T-helper 1 cell treated with Interleukin-12 subunit alpha and Interleukin-12 subunit beta and Interleukin-4 antibody, amounts not matched to agents 30 μg/mL and 1 μg/mL, for 36 hours (primary cell): ENCODE results near the gene RARB.

Experiments used
- H3K27ac Mint-ChIP-seq: one replicate; pipeline ENCODE4 v1.8.0; 2021; ENCODE audit warnings: mild to moderate bottlenecking, mixed read lengths
- H3K27me3 Mint-ChIP-seq: one replicate; pipeline ENCODE4 v1.8.0; 2021; ENCODE audit warnings: low read depth, mixed read lengths
- H3K36me3 Mint-ChIP-seq: one replicate; pipeline ENCODE4 v1.8.0; 2021; ENCODE audit warnings: low read depth, mixed read lengths
- H3K4me1 Mint-ChIP-seq: one replicate; pipeline ENCODE4 v1.8.0; 2021; ENCODE audit warnings: low read depth, mixed read lengths
- H3K4me3 Mint-ChIP-seq: one replicate; pipeline ENCODE4 v1.8.0; 2021; ENCODE audit warnings: mild to moderate bottlenecking, moderate library complexity, mixed read lengths
- H3K9me3 Mint-ChIP-seq: one replicate; pipeline ENCODE4 v1.8.0; 2021; ENCODE audit warnings: mixed read lengths

RARB gene

GRCh38 chr3:25481386-25481785 is 53.3 kb downstream of the RARB start:
- no peaks in the 10 kb centered on the region for H3K36me3 Mint-ChIP-seq
- H3K4me1 Mint-ChIP-seq: no peaks in the 10 kb centered on the region
- H3K27me3 Mint-ChIP-seq: peaks cover 4% of the 10 kb centered on the region
- no peak overlapping the region for H3K27ac Mint-ChIP-seq
- H3K4me3 Mint-ChIP-seq: no peak overlapping the region
- no peaks in the 10 kb centered on the region for H3K9me3 Mint-ChIP-seq

DNA sequence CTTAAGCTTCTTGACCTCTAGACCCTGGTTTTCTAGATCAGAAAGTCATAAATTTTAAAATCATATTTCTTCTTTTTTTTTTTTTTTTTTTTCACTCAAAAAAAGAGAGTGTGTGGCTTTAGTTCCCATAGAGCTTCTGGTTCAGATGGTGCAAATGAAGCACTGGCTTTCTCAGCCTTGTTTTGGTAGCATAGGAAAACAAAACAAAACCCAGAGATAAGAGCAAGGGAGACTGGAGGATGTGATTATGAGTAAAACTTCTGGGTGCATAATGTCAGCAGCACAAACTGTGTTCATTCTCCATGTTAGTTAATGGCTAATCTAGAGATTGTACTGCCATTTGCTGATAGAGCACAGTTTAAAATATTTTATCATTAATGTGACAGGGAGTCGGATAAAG is 55.4 kb downstream of the RARB start:
- peaks cover 4% of the 10 kb centered on the region for H3K27me3 Mint-ChIP-seq

DNA sequence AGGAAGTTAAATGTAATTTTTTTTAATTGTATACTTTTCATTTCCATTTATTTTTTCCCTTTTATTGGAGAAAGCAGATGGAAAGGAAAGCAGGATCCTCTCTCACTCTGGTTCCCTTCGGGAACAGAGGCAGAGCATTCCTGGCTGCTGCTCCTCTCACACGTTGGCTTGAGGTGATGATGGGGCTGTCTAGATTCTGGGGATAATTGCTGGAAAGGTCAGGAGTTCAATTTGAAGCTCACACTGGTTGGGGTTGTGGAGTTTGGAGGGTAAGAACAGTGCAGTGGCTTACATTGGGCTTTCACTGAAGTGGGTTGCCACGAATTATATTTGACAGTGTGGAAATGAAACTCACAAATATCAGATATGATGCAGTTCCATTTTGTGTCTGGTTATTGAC is 57.6 kb downstream of the RARB start:
- no peaks in the 10 kb centered on the region for H3K9me3 Mint-ChIP-seq
- H3K27me3 Mint-ChIP-seq: peaks cover 4% of the 10 kb centered on the region
- H3K4me1 Mint-ChIP-seq: no peaks in the 10 kb centered on the region
- no peaks in the 10 kb centered on the region for H3K36me3 Mint-ChIP-seq
- no peak overlapping the region for H3K4me3 Mint-ChIP-seq
- no peak overlapping the region for H3K27ac Mint-ChIP-seq

More for the DNA sequence above, 55.4 kb downstream of the RARB start:
- Mint-ChIP-seq H3K4me3 (no peak overlapping the region), H3K36me3 (no peaks in the 10 kb centered on the region), H3K4me1 (no peaks in the 10 kb centered on the region), H3K9me3 (no peaks in the 10 kb centered on the region), H3K27ac (no peak overlapping the region)

- Mint-ChIP-seq H3K4me1 (no peaks in the 10 kb centered on the region), H3K27me3 (no peaks in the 10 kb centered on the region), H3K36me3 (no peaks in the 10 kb centered on the region), H3K27ac (no peak overlapping the region), H3K4me3 (no peak overlapping the region), H3K9me3 (peaks cover under 1% of the 10 kb centered on the region)
Measured at GRCh38 chr3:25486932-25487331, 58.9 kb downstream of the RARB start.

DNA sequence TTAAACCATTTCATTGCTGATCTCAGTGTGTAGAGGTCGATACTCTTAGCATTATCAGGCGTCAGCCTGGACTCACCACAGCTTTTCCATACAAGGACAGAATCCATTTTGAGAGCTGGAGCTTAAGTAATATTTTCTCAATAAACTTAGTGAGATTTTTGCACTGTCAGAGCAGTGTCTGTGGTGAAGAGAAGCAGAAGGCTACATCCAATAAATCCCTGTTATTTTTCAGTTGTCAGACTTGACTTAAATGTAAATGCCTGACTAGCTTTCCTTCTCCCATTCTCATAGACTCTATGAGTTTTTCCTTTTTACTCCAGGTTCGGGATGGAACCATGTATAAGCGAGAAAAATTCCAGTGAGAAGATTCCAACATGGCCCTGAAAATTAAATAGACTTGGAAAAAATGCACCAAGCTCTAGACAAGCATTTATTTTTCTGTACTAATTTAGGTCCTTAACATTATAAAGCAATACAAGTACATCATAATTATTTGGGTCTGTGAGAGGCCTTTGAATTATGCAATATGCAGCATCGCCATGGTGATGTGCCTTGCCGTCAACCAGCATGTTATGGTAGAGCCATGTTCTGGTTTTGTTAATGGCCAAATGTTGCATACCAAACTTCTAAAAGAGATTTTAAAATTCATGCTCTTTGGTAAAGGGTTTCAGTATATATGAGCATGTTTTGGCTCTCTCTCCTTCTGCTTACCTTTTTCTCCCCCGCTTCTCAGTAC is 62.0 kb downstream of the RARB start:
- Mint-ChIP-seq H3K4me1 (no peaks in the 10 kb centered on the region), H3K4me3 (no peak overlapping the region), H3K9me3 (peaks cover 23% of the 10 kb centered on the region), H3K27me3 (no peaks in the 10 kb centered on the region), H3K36me3 (no peaks in the 10 kb centered on the region), H3K27ac (no peak overlapping the region)

DNA sequence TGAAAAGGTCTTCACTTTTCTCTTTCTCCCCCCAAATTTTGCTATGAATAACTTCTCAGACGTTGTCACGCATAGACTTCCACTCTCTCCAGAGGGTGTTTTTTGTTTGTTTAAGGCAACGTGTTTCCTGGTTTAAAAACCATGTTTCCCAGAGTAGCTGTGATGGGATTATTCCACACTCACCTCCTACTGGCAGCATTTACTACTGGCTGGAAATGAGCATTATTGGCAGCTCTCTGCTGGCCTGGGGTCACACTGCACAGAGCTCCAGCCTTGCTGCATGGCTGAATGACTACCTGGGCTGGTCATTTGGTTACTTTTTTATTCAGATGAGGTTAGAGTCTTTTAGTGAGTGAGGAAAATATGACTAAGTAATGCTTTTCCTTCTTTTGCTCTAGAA is 65.2 kb downstream of the RARB start:
- Mint-ChIP-seq H3K4me3 (no peak overlapping the region), H3K9me3 (peaks cover 40% of the 10 kb centered on the region), H3K4me1 (no peaks in the 10 kb centered on the region), H3K36me3 (no peaks in the 10 kb centered on the region), H3K27me3 (no peaks in the 10 kb centered on the region), H3K27ac (no peak overlapping the region)

- Mint-ChIP-seq H3K9me3 (peaks cover 40% of the 10 kb centered on the region), H3K4me1 (no peaks in the 10 kb centered on the region), H3K27ac (no peak overlapping the region), H3K27me3 (no peaks in the 10 kb centered on the region), H3K4me3 (no peak overlapping the region), H3K36me3 (no peaks in the 10 kb centered on the region)
Measured at GRCh38 chr3:25493786-25494185, 65.7 kb downstream of the RARB start.

GRCh38 chr3:25495304-25495703 is 67.2 kb downstream of the RARB start:
- H3K27ac Mint-ChIP-seq: no peak overlapping the region
- H3K27me3 Mint-ChIP-seq: no peaks in the 10 kb centered on the region
- H3K9me3 Mint-ChIP-seq: peaks cover 40% of the 10 kb centered on the region
- H3K4me1 Mint-ChIP-seq: no peaks in the 10 kb centered on the region
- H3K4me3 Mint-ChIP-seq: no peak overlapping the region
- H3K36me3 Mint-ChIP-seq: no peaks in the 10 kb centered on the region

GRCh38 chr3:25495726-25496253 is 67.7 kb downstream of the RARB start:
- Mint-ChIP-seq H3K9me3 (peaks cover 40% of the 10 kb centered on the region), H3K36me3 (no peaks in the 10 kb centered on the region), H3K27me3 (no peaks in the 10 kb centered on the region), H3K27ac (no peak overlapping the region), H3K4me1 (no peaks in the 10 kb centered on the region), H3K4me3 (no peak overlapping the region)

DNA sequence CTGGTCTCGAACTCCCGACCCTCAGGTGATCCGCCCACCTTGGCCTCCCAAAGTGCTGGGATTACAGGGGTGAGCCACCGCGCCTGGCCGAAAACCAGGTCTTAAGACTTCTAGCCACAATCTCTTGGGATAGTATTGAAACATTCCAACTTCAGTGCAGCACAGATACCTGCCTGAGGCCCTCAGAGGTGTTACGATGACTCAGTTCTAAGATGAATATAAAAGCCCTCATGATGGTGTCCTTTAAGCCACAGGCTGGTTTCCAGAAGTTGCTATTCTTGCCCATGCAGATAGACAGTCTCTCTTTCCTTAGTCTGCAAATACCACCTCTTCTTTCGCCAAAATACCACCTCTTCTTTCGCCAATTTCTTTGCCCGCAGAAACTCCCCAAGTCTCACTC is 69.0 kb downstream of the RARB start:
- H3K27ac Mint-ChIP-seq: no peak overlapping the region
- H3K4me3 Mint-ChIP-seq: no peak overlapping the region
- peaks cover 38% of the 10 kb centered on the region for H3K9me3 Mint-ChIP-seq

GRCh38 chr3:25500706-25501210 is 72.7 kb downstream of the RARB start:
- no peaks in the 10 kb centered on the region for H3K36me3 Mint-ChIP-seq
- no peaks in the 10 kb centered on the region for H3K27me3 Mint-ChIP-seq
- H3K9me3 Mint-ChIP-seq: peaks cover 9% of the 10 kb centered on the region
- no peak overlapping the region for H3K4me3 Mint-ChIP-seq
- no peak overlapping the region for H3K27ac Mint-ChIP-seq
- H3K4me1 Mint-ChIP-seq: no peaks in the 10 kb centered on the region

More for the DNA sequence above, 69.0 kb downstream of the RARB start:
- no peaks in the 10 kb centered on the region for H3K4me1 Mint-ChIP-seq
- no peaks in the 10 kb centered on the region for H3K27me3 Mint-ChIP-seq
- no peaks in the 10 kb centered on the region for H3K36me3 Mint-ChIP-seq

- H3K4me3 Mint-ChIP-seq: no peak overlapping the region
- H3K27ac Mint-ChIP-seq: no peak overlapping the region
- H3K27me3 Mint-ChIP-seq: no peaks in the 10 kb centered on the region
- no peaks in the 10 kb centered on the region for H3K4me1 Mint-ChIP-seq
- H3K9me3 Mint-ChIP-seq: peaks cover 6% of the 10 kb centered on the region
- H3K36me3 Mint-ChIP-seq: no peaks in the 10 kb centered on the region
Measured at GRCh38 chr3:25502233-25502632, 74.2 kb downstream of the RARB start.

- no peaks in the 10 kb centered on the region for H3K36me3 Mint-ChIP-seq
- no peaks in the 10 kb centered on the region for H3K27me3 Mint-ChIP-seq
- no peak overlapping the region for H3K27ac Mint-ChIP-seq
- no peaks in the 10 kb centered on the region for H3K9me3 Mint-ChIP-seq
- H3K4me3 Mint-ChIP-seq: no peak overlapping the region
- no peaks in the 10 kb centered on the region for H3K4me1 Mint-ChIP-seq
Measured at GRCh38 chr3:25503898-25504301, 75.8 kb downstream of the RARB start.

- H3K27ac Mint-ChIP-seq: no peak overlapping the region
- no peak overlapping the region for H3K4me3 Mint-ChIP-seq
- no peaks in the 10 kb centered on the region for H3K27me3 Mint-ChIP-seq
- H3K36me3 Mint-ChIP-seq: no peaks in the 10 kb centered on the region
- no peaks in the 10 kb centered on the region for H3K9me3 Mint-ChIP-seq
- H3K4me1 Mint-ChIP-seq: no peaks in the 10 kb centered on the region
Measured at GRCh38 chr3:25505581-25505980, 77.5 kb downstream of the RARB start.

DNA sequence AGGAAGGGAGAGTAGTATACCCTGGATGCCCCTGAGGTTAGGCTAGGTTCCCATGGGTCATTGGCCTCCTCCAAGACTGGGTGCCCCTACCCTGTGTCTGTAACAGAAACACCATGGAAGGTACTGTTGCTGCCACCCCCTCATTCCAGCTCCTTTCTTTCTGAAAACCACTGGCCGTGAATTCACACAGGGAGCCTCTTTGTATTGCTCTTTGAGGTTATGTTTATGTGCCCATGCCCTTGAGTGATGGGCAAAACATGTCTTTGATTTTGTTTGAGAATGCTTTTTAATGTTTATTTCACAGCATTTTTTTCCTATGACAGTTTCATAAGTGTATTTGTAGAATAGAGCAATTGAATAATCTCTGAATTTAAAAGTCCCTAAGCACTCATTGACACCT is 79.7 kb downstream of the RARB start:
- no peaks in the 10 kb centered on the region for H3K9me3 Mint-ChIP-seq
- H3K27ac Mint-ChIP-seq: no peak overlapping the region
- H3K4me3 Mint-ChIP-seq: no peak overlapping the region
- no peaks in the 10 kb centered on the region for H3K27me3 Mint-ChIP-seq
- H3K4me1 Mint-ChIP-seq: no peaks in the 10 kb centered on the region
- no peaks in the 10 kb centered on the region for H3K36me3 Mint-ChIP-seq
